ENCODE results near the gene HCFC1R1. TPM values are rescaled to one million over a fixed set of nuclear protein-coding genes. Genes with fewer than 3 reads are reported as not detected.

HCFC1R1 gene
- total RNA-seq, 6 experiments from 2014 or later, result 9.7 to 14.6 (median 12.1) TPM

DNA sequence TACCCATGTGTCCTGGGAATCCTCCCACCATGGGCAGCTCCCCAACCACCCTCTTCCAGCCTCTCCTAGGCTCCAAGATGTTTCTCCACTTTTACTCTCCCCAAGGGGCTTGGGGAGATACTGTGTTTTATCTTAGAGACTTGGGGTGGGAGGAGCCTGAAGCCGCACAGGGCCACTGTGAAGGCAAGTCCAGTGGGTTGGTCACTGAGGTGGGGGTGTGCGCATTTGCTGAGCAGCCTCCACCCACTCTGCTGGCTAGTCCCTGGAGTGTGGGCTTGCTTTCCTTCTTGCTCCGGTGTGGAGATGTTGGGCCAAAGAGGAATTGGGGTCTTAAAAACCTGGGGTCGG, 15.1 kb downstream of the HCFC1R1 start:
- no peaks in the 10 kb centered on the region for H3K27me3 ChIP-seq

DNA sequence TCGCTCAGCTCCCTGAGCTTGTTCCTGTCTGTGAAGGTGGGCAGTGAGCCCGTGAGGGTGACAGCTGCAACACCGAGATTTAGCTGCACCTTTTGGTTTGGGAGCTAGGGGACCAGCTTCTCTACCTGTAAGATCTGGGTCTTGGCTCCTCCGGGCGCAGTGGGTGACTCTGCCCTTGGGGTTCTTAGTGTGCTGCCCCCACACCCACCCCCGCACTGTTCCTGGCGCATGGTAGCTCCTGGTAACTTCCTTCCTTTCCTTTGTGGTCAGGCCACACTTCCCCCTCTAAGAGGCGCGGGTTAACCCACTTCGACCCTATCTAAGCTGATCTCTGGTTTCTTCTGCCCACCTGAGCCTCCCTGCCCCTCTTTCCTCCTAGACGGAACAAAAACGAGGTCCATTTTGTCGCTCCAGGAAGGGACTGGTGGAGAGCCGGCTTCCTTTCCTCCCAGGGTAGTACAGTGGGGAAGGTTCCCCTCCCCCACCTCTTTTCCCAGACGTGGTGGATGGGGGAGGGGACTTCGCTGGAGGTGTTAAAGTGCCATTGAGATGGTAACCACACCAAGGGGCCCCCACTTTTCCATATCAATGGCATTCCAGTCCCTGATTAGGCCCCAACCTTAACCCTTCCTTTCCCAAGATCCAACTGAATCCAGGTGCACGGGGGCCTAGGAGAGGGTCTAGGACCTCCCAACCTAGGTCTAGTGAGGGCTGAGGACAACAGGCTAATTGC, 15.6 kb downstream of the HCFC1R1 start:
- ATAC-seq (no peak), DNase-seq (peak in 2 of 3 donors; percentile 45 to 66)
- intact Hi-C loops (cut with DNase I), result no loop called here
- TF ChIP-seq, protein P1, sequence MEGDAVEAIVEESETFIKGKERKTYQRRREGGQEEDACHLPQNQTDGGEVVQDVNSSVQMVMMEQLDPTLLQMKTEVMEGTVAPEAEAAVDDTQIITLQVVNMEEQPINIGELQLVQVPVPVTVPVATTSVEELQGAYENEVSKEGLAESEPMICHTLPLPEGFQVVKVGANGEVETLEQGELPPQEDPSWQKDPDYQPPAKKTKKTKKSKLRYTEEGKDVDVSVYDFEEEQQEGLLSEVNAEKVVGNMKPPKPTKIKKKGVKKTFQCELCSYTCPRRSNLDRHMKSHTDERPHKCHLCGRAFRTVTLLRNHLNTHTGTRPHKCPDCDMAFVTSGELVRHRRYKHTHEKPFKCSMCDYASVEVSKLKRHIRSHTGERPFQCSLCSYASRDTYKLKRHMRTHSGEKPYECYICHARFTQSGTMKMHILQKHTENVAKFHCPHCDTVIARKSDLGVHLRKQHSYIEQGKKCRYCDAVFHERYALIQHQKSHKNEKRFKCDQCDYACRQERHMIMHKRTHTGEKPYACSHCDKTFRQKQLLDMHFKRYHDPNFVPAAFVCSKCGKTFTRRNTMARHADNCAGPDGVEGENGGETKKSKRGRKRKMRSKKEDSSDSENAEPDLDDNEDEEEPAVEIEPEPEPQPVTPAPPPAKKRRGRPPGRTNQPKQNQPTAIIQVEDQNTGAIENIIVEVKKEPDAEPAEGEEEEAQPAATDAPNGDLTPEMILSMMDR (IDR thresholded peaks at IDR 0.05), result no peak
- no peak for TF ChIP-seq POLR2A (IDR thresholded peaks at IDR 0.05)
- no peaks in the 10 kb centered on the region for H3K27me3 ChIP-seq
- no peaks in the 10 kb centered on the region for H3K9me3 ChIP-seq
- H3K36me3 ChIP-seq, result no peaks in the 10 kb centered on the region
- WGBS (ENCODE audit: insufficient coverage, low coverage, low lambda C conversion rate, missing lambda C conversion rate), result 30% methylated on average over 10 of the region's 17 CpGs
- peak overlapping the region; percentile 76 to 95 (median 83) for H3K27ac ChIP-seq
- H3K4me3 ChIP-seq, result peak overlapping the region in 2 of 3 donors; percentile 14 to 24
- peaks cover 0 to 37% (median 18%) of the 10 kb centered on the region in 4 donors for H3K4me1 ChIP-seq

More for the DNA sequence above, 15.1 kb downstream of the HCFC1R1 start:
- Histone ChIP-seq H3K36me3 (no peaks in the 10 kb centered on the region), H3K4me1 (peaks cover 0 to 40% (median 18%) of the 10 kb centered on the region in 4 donors), H3K9me3 (no peaks in the 10 kb centered on the region), H3K27ac (peak overlapping the region in 2 of 3 donors; percentile 76 to 83), H3K4me3 (no peak overlapping the region)
- intact Hi-C loops (cut with DNase I), result no loop called here
- WGBS (ENCODE audit: insufficient coverage, low coverage, low lambda C conversion rate, missing lambda C conversion rate), result 71% methylated on average over 4 of the region's 4 CpGs
- TF ChIP-seq POLR2A (IDR thresholded peaks at IDR 0.05), result no peak
- TF ChIP-seq, protein P1 (IDR thresholded peaks at IDR 0.05), result no peak
- ATAC-seq, result no peak
- DNase-seq, result no peak

DNA sequence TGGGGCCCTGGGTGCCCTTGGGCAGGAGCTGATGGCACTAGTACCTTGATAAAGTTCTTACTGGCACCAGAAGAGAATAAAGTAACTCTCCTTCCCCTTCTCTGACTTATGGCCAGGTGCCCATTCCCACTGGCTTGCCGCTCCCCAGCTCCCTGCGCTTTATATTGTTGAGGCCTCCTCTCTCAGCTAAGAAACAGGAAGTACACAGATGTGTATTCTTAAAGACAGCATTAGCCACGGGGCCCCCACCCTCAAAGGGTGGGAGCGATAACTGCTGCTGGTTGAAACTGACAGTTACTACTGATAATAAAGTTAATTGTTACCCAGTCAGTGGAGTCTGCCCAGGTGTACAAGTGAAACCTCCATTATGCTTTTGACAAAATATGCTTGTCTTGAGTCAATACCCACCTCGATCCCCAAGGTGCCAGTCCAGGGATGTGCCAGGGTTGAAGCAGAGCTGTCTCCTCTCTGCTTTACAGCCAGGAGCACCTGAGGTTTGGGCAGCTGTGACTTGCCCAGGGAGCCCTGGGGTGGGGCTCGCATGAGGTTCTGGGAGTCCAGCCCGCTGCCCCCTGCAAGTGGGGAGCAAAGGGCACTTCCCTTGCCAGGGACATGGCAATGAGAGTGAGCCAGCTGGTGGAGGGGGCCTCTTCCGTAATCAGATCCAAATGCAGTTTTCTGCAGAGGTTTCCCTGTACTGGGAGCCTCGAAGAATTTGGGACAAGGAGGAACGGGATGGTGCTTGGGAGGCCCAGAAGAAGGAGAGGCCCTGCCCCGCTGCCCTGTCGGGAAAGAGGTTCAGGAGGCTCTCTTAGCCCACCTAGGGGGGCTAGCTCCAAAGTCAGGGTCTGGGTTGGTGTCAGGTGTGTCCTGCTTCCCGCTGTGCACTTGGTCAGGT, 16.4 kb downstream of the HCFC1R1 start:
- H3K4me1 ChIP-seq, result peaks cover 0 to 35% (median 18%) of the 10 kb centered on the region in 4 donors
- peak overlapping the region; percentile 76 to 95 (median 83) for H3K27ac ChIP-seq
- TF ChIP-seq, protein P1 (IDR thresholded peaks at IDR 0.05), result no peak
- peak; percentile 60 for TF ChIP-seq POLR2A (IDR thresholded peaks at IDR 0.05)
- WGBS (ENCODE audit: insufficient coverage, low coverage, low lambda C conversion rate, missing lambda C conversion rate), result 23% methylated on average over 6 of the region's 13 CpGs
- intact Hi-C loops (cut with DNase I), result no loop called here
- DNase-seq (peak; percentile 64 to 84 (median 83)), ATAC-seq (peak; percentile 6 to 34 (median 30))
- H3K4me3 ChIP-seq, result peak overlapping the region in 2 of 3 donors; percentile 14 to 24
- H3K9me3 ChIP-seq, result no peaks in the 10 kb centered on the region
- H3K36me3 ChIP-seq, result no peaks in the 10 kb centered on the region
- H3K27me3 ChIP-seq, result no peaks in the 10 kb centered on the region

DNA sequence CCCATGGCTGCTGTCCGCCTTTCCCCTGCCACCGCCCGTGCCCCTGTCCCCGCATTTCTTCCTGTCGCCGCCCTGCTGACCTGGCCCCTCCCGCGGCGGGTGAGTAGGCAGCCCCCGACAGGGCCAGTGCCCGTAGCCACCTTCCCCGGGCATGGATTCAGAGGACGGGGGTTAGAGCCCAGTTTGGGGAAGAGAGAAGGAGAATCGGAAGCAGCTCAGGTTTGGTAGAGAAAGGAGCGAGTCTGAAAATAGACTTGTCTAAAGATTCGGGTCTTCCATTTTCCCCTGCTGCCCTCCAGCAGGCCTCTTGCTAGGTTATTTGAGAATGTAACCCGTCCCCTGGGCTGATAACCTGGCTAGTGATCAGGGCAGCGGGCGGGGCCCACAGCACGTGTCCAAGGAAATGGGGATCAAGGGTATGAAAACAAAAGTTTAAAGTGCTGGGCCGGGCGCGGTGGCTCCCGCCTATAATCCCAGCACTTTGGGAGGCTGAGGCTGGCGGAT, 18.9 kb downstream of the HCFC1R1 start:
- Histone ChIP-seq H3K4me1 (peaks cover 0 to 35% (median 18%) of the 10 kb centered on the region in 4 donors), H3K27ac (peak overlapping the region; percentile 76 to 95 (median 83)), H3K9me3 (no peaks in the 10 kb centered on the region), H3K27me3 (no peaks in the 10 kb centered on the region), H3K4me3 (peak overlapping the region; percentile 40 to 53 (median 44)), H3K36me3 (no peaks in the 10 kb centered on the region)
- peak; percentile 76 to 88 (median 83) for DNase-seq
- ATAC-seq, result peak; percentile 19 to 44 (median 28)
- intact Hi-C loops (cut with DNase I), result no loop called here
- peak; percentile 57 for TF ChIP-seq POLR2A (IDR thresholded peaks at IDR 0.05)
- TF ChIP-seq, protein P1 (IDR thresholded peaks at IDR 0.05), result no peak
- WGBS (ENCODE audit: insufficient coverage, low coverage, low lambda C conversion rate, missing lambda C conversion rate), result 8% methylated on average over 23 of the region's 25 CpGs
